Hematopoietic multipotent progenitor cell treated with erythropoietin and hydrocortisone succinate and interleukin-3 and kit ligand, for 4 days (in vitro differentiated cells): Measurements from ENCODE around the gene TSHZ2.
"Not testable (repeated sequence)": the region's sequence is repeated elsewhere in the genome, so short reads cannot be mapped to it uniquely, and the experiment has no call there.

Experiments
- DNase-seq: peaks from one replicate; pipeline ENCODE4 v3.0.0-alpha.2; 2015

Gene TSHZ2

GRCh38 chr20:53530440-53530839 lies 558.3 kb downstream of the TSHZ2 start:
- DNase-seq: no peak

- DNase-seq: peak; percentile 40
Observed at GRCh38 chr20:53532654-53533312, 560.6 kb downstream of the TSHZ2 start.

DNA sequence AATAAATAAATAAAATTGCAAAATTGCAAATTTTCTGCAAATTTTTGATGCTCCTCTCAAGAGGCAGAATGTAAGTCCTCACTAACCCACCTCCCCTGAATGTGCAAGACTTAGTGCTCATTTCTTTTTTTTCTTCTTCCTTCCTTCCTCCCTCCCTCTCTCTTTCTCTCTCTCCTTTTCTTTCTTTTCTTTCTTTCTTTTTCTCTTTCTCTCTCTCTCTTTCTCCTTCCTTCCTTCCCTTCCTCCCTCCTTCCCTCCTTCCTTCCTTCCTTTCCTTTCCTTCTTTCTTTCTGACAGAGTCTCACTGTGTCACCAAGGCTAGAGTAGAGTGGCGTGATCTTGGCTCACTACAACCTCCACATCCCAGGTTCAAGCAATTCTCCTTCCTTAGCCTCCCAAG lies 561.3 kb downstream of the TSHZ2 start:
- no peak for DNase-seq

DNA sequence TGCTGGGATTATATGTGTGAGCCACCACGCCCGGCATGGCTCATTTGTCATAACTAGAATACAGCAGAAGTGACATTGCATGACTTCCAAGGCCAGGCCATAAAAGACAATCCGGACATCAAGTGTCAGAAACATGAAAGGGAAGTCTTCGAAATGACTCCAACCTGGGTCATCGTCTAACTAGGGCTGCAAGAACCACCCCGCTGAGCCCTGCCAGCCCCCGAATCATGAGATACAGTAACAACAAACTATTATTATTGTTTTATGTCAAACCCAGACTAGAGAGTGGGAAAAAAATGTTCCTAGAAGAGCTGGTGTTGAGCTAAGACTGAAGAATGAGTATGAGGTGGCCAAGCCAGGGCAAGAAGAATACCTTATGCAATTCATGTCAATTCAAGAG lies 561.9 kb downstream of the TSHZ2 start:
- no peak for DNase-seq

DNA sequence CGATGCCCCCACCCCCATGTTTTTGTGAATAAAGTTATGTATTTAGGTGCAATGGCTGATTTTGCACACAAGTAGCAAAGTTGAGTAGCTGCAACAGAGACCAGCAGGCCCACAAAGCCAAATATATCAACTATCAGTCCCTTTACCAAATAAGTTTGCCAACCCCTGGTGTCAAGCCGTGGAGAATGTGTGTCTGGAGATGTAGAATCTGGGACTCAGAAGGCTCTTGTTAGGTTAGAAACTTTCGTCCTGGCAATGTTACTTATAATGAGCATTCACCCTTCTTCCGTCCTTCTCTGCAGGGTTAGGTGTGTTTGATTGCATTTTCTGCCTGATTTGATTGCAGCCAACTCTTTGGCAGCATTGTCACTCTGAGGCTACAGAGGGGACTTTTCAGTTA lies 563.7 kb downstream of the TSHZ2 start:
- DNase-seq: no peak

- DNase-seq: not testable (repeated sequence)
Observed at GRCh38 chr20:53536382-53536781, 564.2 kb downstream of the TSHZ2 start.

DNA sequence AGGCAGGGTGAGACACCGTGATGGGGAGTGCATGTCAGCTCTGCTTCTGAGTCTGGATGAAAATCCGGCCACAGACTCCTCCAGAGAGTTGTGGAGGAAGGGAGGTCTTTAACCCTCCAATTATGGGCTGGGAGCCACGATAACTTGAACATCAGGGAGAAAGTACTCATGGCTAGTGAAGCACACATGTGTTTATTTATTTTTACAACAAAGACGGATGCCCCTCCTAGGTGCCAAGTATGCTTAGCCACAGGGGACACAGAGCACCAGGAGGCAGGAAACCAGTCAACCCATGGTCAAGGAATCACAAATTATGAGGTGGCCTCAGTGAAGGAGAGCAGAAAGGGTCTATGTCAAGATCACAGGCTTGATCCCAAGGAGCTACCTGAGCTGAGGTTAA lies 567.4 kb downstream of the TSHZ2 start:
- no peak for DNase-seq
